IPS-11a (cell line): ENCODE results near the gene TRPM5.

Experiments used
- H3K4me3 ChIP-seq: one replicate; pipeline ENCODE4 v1.5.1; 2013; ENCODE audit warnings: low read depth, low read length, control low read depth

The TRPM5 gene

GRCh38 chr11:2470495-2470894 is 26.2 kb upstream of the TRPM5 start:
- H3K4me3 ChIP-seq, result no peak overlapping the region

- no peak overlapping the region for H3K4me3 ChIP-seq
Measured at GRCh38 chr11:2468363-2469235, 24.3 kb upstream of the TRPM5 start.

- H3K4me3 ChIP-seq, result no peak overlapping the region
Measured at GRCh38 chr11:2467695-2468055, 23.4 kb upstream of the TRPM5 start.

- no peak overlapping the region for H3K4me3 ChIP-seq
Measured at GRCh38 chr11:2466869-2467694, 22.8 kb upstream of the TRPM5 start.

GRCh38 chr11:2466069-2466801 is 21.9 kb upstream of the TRPM5 start:
- H3K4me3 ChIP-seq, result no peak overlapping the region

- H3K4me3 ChIP-seq, result no peak overlapping the region
Measured at GRCh38 chr11:2465202-2466068, 21.1 kb upstream of the TRPM5 start.

- H3K4me3 ChIP-seq, result no peak overlapping the region
Measured at GRCh38 chr11:2464451-2465165, 20.3 kb upstream of the TRPM5 start.

GRCh38 chr11:2463766-2464277 is 19.5 kb upstream of the TRPM5 start:
- H3K4me3 ChIP-seq, result no peak overlapping the region

GRCh38 chr11:2462986-2463765 is 18.9 kb upstream of the TRPM5 start:
- no peak overlapping the region for H3K4me3 ChIP-seq

GRCh38 chr11:2462543-2462985 is 18.2 kb upstream of the TRPM5 start:
- no peak overlapping the region for H3K4me3 ChIP-seq

- no peak overlapping the region for H3K4me3 ChIP-seq
Measured at GRCh38 chr11:2461956-2462542, 17.7 kb upstream of the TRPM5 start.

- H3K4me3 ChIP-seq, result no peak overlapping the region
Measured at GRCh38 chr11:2461253-2461955, 17.1 kb upstream of the TRPM5 start.

- no peak overlapping the region for H3K4me3 ChIP-seq
Measured at GRCh38 chr11:2460540-2461252, 16.4 kb upstream of the TRPM5 start.

- no peak overlapping the region for H3K4me3 ChIP-seq
Measured at GRCh38 chr11:2459796-2460531, 15.7 kb upstream of the TRPM5 start.

GRCh38 chr11:2459016-2459725 is 14.9 kb upstream of the TRPM5 start:
- no peak overlapping the region for H3K4me3 ChIP-seq

- no peak overlapping the region for H3K4me3 ChIP-seq
Measured at GRCh38 chr11:2458321-2458720, 14.0 kb upstream of the TRPM5 start.
